IPS-18a (cell line): ENCODE data around the gene PDGFB.

ENCODE experiments used
- H3K27ac ChIP-seq: one replicate; pipeline ENCODE4 v1.5.1; 2013; ENCODE audit warnings: low read length
- H3K27me3 ChIP-seq: one replicate; pipeline ENCODE4 v1.6.1; 2013; ENCODE audit warnings: mild to moderate bottlenecking, low read length; ENCODE audit not compliant: control insufficient read depth, insufficient read depth
- H3K36me3 ChIP-seq: one replicate; pipeline ENCODE4 v1.6.1; 2013; ENCODE audit warnings: low read depth, low read length; ENCODE audit not compliant: control insufficient read depth
- H3K4me1 ChIP-seq: one replicate; pipeline ENCODE4 v1.6.1; 2013; ENCODE audit warnings: low read depth, low read length; ENCODE audit not compliant: control insufficient read depth
- H3K4me3 ChIP-seq: one replicate; pipeline ENCODE4 v1.5.1; 2013; ENCODE audit warnings: low read length
- H3K9ac ChIP-seq: one replicate; pipeline ENCODE4 v1.6.1; 2013; ENCODE audit warnings: mild to moderate bottlenecking, low read length, moderate library complexity
- H3K9me3 ChIP-seq: one replicate; pipeline ENCODE4 v1.6.1; 2013; ENCODE audit warnings: low read depth, low read length; ENCODE audit not compliant: control insufficient read depth

The PDGFB gene

GRCh38 chr22:39241794-39242594 is 2.8 kb downstream of the PDGFB start:
- no peak overlapping the region for H3K9ac ChIP-seq

GRCh38 chr22:39240831-39241793 is 3.7 kb downstream of the PDGFB start:
- H3K36me3 ChIP-seq, result no peaks in the 10 kb centered on the region
- no peak overlapping the region for H3K9ac ChIP-seq
- peaks cover 92% of the 10 kb centered on the region for H3K27me3 ChIP-seq
- no peaks in the 10 kb centered on the region for H3K9me3 ChIP-seq
- no peak overlapping the region for H3K4me3 ChIP-seq
- no peak overlapping the region for H3K27ac ChIP-seq
- peaks cover 8% of the 10 kb centered on the region for H3K4me1 ChIP-seq

More at GRCh38 chr22:39241794-39242594, 2.8 kb downstream of the PDGFB start:
- H3K4me1 ChIP-seq, result peaks cover 8% of the 10 kb centered on the region
- no peaks in the 10 kb centered on the region for H3K36me3 ChIP-seq
- peaks cover 92% of the 10 kb centered on the region for H3K27me3 ChIP-seq
- H3K9me3 ChIP-seq, result no peaks in the 10 kb centered on the region
- no peak overlapping the region for H3K27ac ChIP-seq
- H3K4me3 ChIP-seq, result no peak overlapping the region

- H3K36me3 ChIP-seq, result no peaks in the 10 kb centered on the region
- no peak overlapping the region for H3K9ac ChIP-seq
- no peak overlapping the region for H3K27ac ChIP-seq
- peaks cover 21% of the 10 kb centered on the region for H3K4me1 ChIP-seq
- peaks cover 92% of the 10 kb centered on the region for H3K27me3 ChIP-seq
- H3K4me3 ChIP-seq, result no peak overlapping the region
- no peaks in the 10 kb centered on the region for H3K9me3 ChIP-seq
Measured at GRCh38 chr22:39239561-39240423, 5.0 kb downstream of the PDGFB start.

GRCh38 chr22:39238966-39239505 is 5.7 kb downstream of the PDGFB start:
- H3K27me3 ChIP-seq, result peaks cover 91% of the 10 kb centered on the region
- H3K9me3 ChIP-seq, result no peaks in the 10 kb centered on the region
- H3K4me1 ChIP-seq, result peaks cover 29% of the 10 kb centered on the region
- H3K27ac ChIP-seq, result no peak overlapping the region
- no peaks in the 10 kb centered on the region for H3K36me3 ChIP-seq
- no peak overlapping the region for H3K9ac ChIP-seq
- H3K4me3 ChIP-seq, result no peak overlapping the region

GRCh38 chr22:39238561-39238960 is 6.2 kb downstream of the PDGFB start:
- Histone ChIP-seq H3K4me3 (no peak overlapping the region), H3K4me1 (peaks cover 30% of the 10 kb centered on the region), H3K27me3 (peaks cover 87% of the 10 kb centered on the region), H3K27ac (no peak overlapping the region), H3K9ac (no peak overlapping the region), H3K36me3 (no peaks in the 10 kb centered on the region), H3K9me3 (no peaks in the 10 kb centered on the region)

- Histone ChIP-seq H3K27ac (no peak overlapping the region), H3K36me3 (no peaks in the 10 kb centered on the region), H3K9ac (no peak overlapping the region), H3K27me3 (peaks cover 86% of the 10 kb centered on the region), H3K4me1 (peaks cover 35% of the 10 kb centered on the region), H3K9me3 (no peaks in the 10 kb centered on the region), H3K4me3 (no peak overlapping the region)
Measured at GRCh38 chr22:39238101-39238466, 6.7 kb downstream of the PDGFB start.

GRCh38 chr22:39237318-39238100 is 7.3 kb downstream of the PDGFB start:
- no peak overlapping the region for H3K4me3 ChIP-seq
- H3K9ac ChIP-seq, result no peak overlapping the region
- no peaks in the 10 kb centered on the region for H3K36me3 ChIP-seq
- H3K27ac ChIP-seq, result no peak overlapping the region
- H3K27me3 ChIP-seq, result peaks cover 86% of the 10 kb centered on the region
- H3K9me3 ChIP-seq, result no peaks in the 10 kb centered on the region
- H3K4me1 ChIP-seq, result peaks cover 35% of the 10 kb centered on the region

GRCh38 chr22:39236321-39237317 is 8.2 kb downstream of the PDGFB start:
- H3K4me3 ChIP-seq, result no peak overlapping the region
- no peaks in the 10 kb centered on the region for H3K36me3 ChIP-seq
- H3K9me3 ChIP-seq, result no peaks in the 10 kb centered on the region
- peaks cover 88% of the 10 kb centered on the region for H3K27me3 ChIP-seq
- peaks cover 33% of the 10 kb centered on the region for H3K4me1 ChIP-seq
- H3K27ac ChIP-seq, result no peak overlapping the region
- no peak overlapping the region for H3K9ac ChIP-seq

GRCh38 chr22:39234867-39235687 is 9.7 kb downstream of the PDGFB start:
- Histone ChIP-seq H3K27me3 (peaks cover 85% of the 10 kb centered on the region), H3K27ac (no peak overlapping the region), H3K36me3 (no peaks in the 10 kb centered on the region), H3K4me3 (no peak overlapping the region), H3K4me1 (peaks cover 41% of the 10 kb centered on the region), H3K9me3 (no peaks in the 10 kb centered on the region), H3K9ac (no peak overlapping the region)
